ENCODE measurements around the gene DYNLL1.

GRCh38 chr12:120546050-120546386, 50.1 kb downstream of the DYNLL1 start:
- TF ChIP-seq POLR2A (IDR thresholded peaks at IDR 0.05; ENCODE audit: low read depth, low read length) (no peak), CTCF (conservative IDR thresholded peaks at IDR 0.05; ENCODE audit: low read depth, low read length) (no peak), MAFK (IDR thresholded peaks at IDR 0.05; ENCODE audit: low read depth, low read length) (no peak), RAD21 (IDR thresholded peaks at IDR 0.05; ENCODE audit: low read length) (no peak), USF2 (IDR thresholded peaks at IDR 0.05; ENCODE audit: low read depth, low read length) (no peak), RFX5 (IDR thresholded peaks at IDR 0.05; ENCODE audit: low read depth, low read length) (no peak)

Measured in IMR-90 (cell line).